Urinary bladder (tissue), 4 donors: ENCODE measurements around the gene ATP5ME. TPM values are rescaled to one million over a fixed set of nuclear protein-coding genes. Genes with fewer than 3 reads are reported as not detected.
A peak's percentile ranks its signal among the peaks of the same experiment; 100 is the strongest.
"Not testable (repeated sequence)": the region's sequence is repeated elsewhere in the genome, so short reads cannot be mapped to it uniquely, and the experiment has no call there.

Experiments
- DNase-seq: peaks from one replicate; pipeline ENCODE4 v3.0.0-alpha.2; 2015; ENCODE audit errors: extremely low spot score
- H3K27ac ChIP-seq: one replicate; pipeline ENCODE4 v1.5.1; 2013; ENCODE audit warnings: low read depth, mild to moderate bottlenecking, moderate library complexity
- H3K36me3 ChIP-seq: one replicate; pipeline ENCODE4 v1.6.1; 2013; ENCODE audit warnings: mild to moderate bottlenecking, moderate library complexity; ENCODE audit not compliant: insufficient read depth
- H3K4me1 ChIP-seq: one replicate; pipeline ENCODE4 v1.6.1; 2013; ENCODE audit warnings: mild to moderate bottlenecking, moderate library complexity; ENCODE audit not compliant: insufficient read depth
- H3K4me3 ChIP-seq: one replicate; pipeline ENCODE4 v1.5.1; 2013; ENCODE audit warnings: low read depth, low read length
- WGBS: extraction: QIAGEN DNeasy Blood & Tissue Kit; methylation state at CpG from one replicate; pipeline ENCODE4 v1.1.7; 2013; 5-methylcytosine and 5-hydroxymethylcytosine counted together
- polyA plus RNA-seq: library from polyadenylated mRNA; stranded (reverse); fragments of 200-250 nt; gene quantifications from one replicate; pipeline ENCODE4 v1.2.3, GENCODE V29; 2013
- total RNA-seq: library from RNA; depleted of rRNA; stranded (reverse); fragments of >200 nt; gene quantifications from one replicate; pipeline ENCODE4 v1.2.3, GENCODE V29; 2014
- donor health status: healthy with polysubstance abuse.
- donor health status: healthy.

Gene ATP5ME
- total and polyA plus RNA-seq, 2 donors, result 160 to 430 TPM

GRCh38 chr4:709348-709747 is 35.3 kb upstream of the ATP5ME start:
- DNase-seq, result no peak
- Histone ChIP-seq H3K4me1 (peaks cover 6% of the 10 kb centered on the region), H3K4me3 (no peak overlapping the region), H3K27ac (no peak overlapping the region), H3K36me3 (no peaks in the 10 kb centered on the region)
- WGBS, result 98% methylated on average over 6 of the region's 6 CpGs

- WGBS, result 82% methylated on average over 6 of the region's 6 CpGs
- Histone ChIP-seq H3K4me1 (peaks cover 6% of the 10 kb centered on the region), H3K36me3 (no peaks in the 10 kb centered on the region), H3K4me3 (no peak overlapping the region), H3K27ac (no peak overlapping the region)
- no peak for DNase-seq
Observed at GRCh38 chr4:708631-708933, 34.5 kb upstream of the ATP5ME start.

GRCh38 chr4:707929-708630 is 34.0 kb upstream of the ATP5ME start:
- WGBS, result 87% methylated on average over 11 of the region's 11 CpGs
- DNase-seq, result no peak
- H3K4me1 ChIP-seq, result peaks cover 6% of the 10 kb centered on the region

GRCh38 chr4:706834-707598 is 32.9 kb upstream of the ATP5ME start:
- H3K27ac ChIP-seq, result no peak overlapping the region
- H3K4me1 ChIP-seq, result peaks cover 6% of the 10 kb centered on the region

More at GRCh38 chr4:707929-708630, 34.0 kb upstream of the ATP5ME start:
- Histone ChIP-seq H3K27ac (no peak overlapping the region), H3K36me3 (no peaks in the 10 kb centered on the region), H3K4me3 (no peak overlapping the region)

GRCh38 chr4:706083-706633 is 32.1 kb upstream of the ATP5ME start:
- DNase-seq, H3K36me3 ChIP-seq, H3K27ac ChIP-seq, H3K4me1 ChIP-seq: not testable (repeated sequence)
- peak overlapping the region; percentile 88 for H3K4me3 ChIP-seq
- 3% methylated on average over 21 of the region's 21 CpGs for WGBS

More at GRCh38 chr4:706834-707598, 32.9 kb upstream of the ATP5ME start:
- 51% methylated on average over 20 of the region's 21 CpGs for whole genome bisulfite sequencing
- Histone ChIP-seq H3K4me3 (peak overlapping the region; percentile 38), H3K36me3 (no peaks in the 10 kb centered on the region)
- DNase-seq, result no peak

- WGBS, result 2% methylated on average over 82 of the region's 82 CpGs
- H3K36me3 ChIP-seq, result no peaks in the 10 kb centered on the region
- peak within 1 kb of the TSS; percentile 88 for H3K4me3 ChIP-seq
- peak within 1 kb of the TSS; percentile 85 for H3K27ac ChIP-seq
- H3K4me1 ChIP-seq, result peaks cover 6% of the 10 kb centered on the region
- peak; percentile 83 for DNase-seq
Observed at GRCh38 chr4:705278-706082, 31.4 kb upstream of the ATP5ME start, which contains the start of gene PCGF3. Gene PCGF3 (plus strand): TSS chr4:705832. CDS start chr4:733681, 27,849 bp downstream.

GRCh38 chr4:704971-705277 is 30.8 kb upstream of the ATP5ME start:
- 94% methylated on average over 1 of the region's 1 CpG for whole genome bisulfite sequencing
- Histone ChIP-seq H3K27ac (no peak overlapping the region), H3K36me3 (no peaks in the 10 kb centered on the region), H3K4me3 (no peak overlapping the region), H3K4me1 (peaks cover 6% of the 10 kb centered on the region)
- no peak for DNase-seq

GRCh38 chr4:704198-704891 is 30.3 kb upstream of the ATP5ME start:
- no peaks in the 10 kb centered on the region for H3K36me3 ChIP-seq
- no peak for DNase-seq
- H3K4me1 ChIP-seq, result peaks cover 6% of the 10 kb centered on the region
- H3K27ac ChIP-seq, result no peak overlapping the region
- H3K4me3 ChIP-seq, result no peak overlapping the region
- 91% methylated on average over 46 of the region's 46 CpGs for WGBS

- no peak overlapping the region for H3K27ac ChIP-seq
- peaks cover 6% of the 10 kb centered on the region for H3K4me1 ChIP-seq
- H3K4me3 ChIP-seq, result no peak overlapping the region
- no peak for DNase-seq
- WGBS, result 72% methylated on average over 10 of the region's 10 CpGs
- H3K36me3 ChIP-seq, result no peaks in the 10 kb centered on the region
Observed at GRCh38 chr4:703336-704197, 29.5 kb upstream of the ATP5ME start.

- H3K4me1 ChIP-seq, result peaks cover 1% of the 10 kb centered on the region
- WGBS, result 82% methylated on average over 7 of the region's 7 CpGs
- no peak overlapping the region for H3K27ac ChIP-seq
- DNase-seq, result no peak
- H3K36me3 ChIP-seq, result no peaks in the 10 kb centered on the region
- no peak overlapping the region for H3K4me3 ChIP-seq
Observed at GRCh38 chr4:702618-703048, 28.6 kb upstream of the ATP5ME start.

- no peak overlapping the region for H3K4me3 ChIP-seq
- WGBS, result 67% methylated on average over 16 of the region's 16 CpGs
- H3K4me1 ChIP-seq, result no peaks in the 10 kb centered on the region
- no peak overlapping the region for H3K27ac ChIP-seq
- H3K36me3 ChIP-seq, result no peaks in the 10 kb centered on the region
- no peak for DNase-seq
Observed at GRCh38 chr4:700587-701264, 26.6 kb upstream of the ATP5ME start.
